Esophagus squamous epithelium (tissue), 4 donors: Measurements from ENCODE around the gene IL32.

ENCODE experiments used
- POLR2A ChIP-seq, 4 donors: fragments of 450-650 bp; IDR thresholded peaks; one replicate each; pipeline ENCODE4 v1.6.1; 2017; ENCODE audit warnings: antibody characterized with exemption in 4 of 4, mild to moderate bottlenecking in 4 of 4, moderate library complexity in 3 of 4
- TF ChIP-seq, protein P1 (sequence below), 6 experiments: fragments of 450-650 bp in 4 of 6; fragments of 200-600 bp in 2 of 6; sonication (generic) in 2 of 6; IDR thresholded peaks; one replicate each; pipeline ENCODE4 v1.5.1; 2016 to 2019; ENCODE audit warnings: antibody characterized with exemption in 6 of 6, mild to moderate bottlenecking in 4 of 6, moderate library complexity in 4 of 6

DNA sequence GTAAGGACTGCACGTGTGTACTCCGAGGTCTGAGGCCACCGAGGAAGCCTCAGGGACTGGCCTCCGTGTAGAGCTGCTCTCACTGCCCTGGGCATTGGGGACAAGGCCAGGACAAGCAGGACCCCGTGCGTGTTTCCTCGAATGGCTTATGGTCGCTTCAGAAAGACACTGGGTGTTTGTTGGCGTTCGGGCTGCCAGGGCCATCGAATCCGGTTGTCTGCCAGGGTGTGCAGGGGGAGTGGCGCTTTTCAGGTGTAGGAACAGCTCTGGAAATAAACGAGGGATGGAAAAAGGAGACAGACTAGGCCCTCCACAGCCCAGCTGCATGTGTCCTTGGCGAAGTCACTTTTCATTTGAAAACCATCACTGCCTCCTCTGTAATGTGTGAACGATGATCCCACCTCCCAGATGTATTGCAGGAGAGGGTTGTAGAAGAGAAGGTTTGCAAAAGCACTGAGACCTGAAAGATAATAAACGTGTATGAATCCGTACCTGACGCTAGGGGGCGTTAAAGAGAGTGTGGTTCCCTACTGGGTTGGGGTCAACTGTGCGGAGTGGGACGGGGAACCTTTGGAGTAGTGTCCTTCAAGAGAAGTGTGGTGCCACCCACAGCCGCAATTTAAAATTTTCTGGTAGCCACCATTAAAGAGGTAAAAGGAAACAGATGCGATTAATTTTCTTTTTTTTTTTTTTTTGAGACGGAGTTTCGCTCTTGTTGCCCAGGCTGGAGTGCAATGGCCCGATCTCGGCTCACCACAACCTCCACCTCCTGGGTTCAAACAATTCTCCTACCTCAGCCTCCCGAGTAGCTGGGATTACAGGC, 35.8 kb downstream of the IL32 start:
- TF ChIP-seq, protein P1, sequence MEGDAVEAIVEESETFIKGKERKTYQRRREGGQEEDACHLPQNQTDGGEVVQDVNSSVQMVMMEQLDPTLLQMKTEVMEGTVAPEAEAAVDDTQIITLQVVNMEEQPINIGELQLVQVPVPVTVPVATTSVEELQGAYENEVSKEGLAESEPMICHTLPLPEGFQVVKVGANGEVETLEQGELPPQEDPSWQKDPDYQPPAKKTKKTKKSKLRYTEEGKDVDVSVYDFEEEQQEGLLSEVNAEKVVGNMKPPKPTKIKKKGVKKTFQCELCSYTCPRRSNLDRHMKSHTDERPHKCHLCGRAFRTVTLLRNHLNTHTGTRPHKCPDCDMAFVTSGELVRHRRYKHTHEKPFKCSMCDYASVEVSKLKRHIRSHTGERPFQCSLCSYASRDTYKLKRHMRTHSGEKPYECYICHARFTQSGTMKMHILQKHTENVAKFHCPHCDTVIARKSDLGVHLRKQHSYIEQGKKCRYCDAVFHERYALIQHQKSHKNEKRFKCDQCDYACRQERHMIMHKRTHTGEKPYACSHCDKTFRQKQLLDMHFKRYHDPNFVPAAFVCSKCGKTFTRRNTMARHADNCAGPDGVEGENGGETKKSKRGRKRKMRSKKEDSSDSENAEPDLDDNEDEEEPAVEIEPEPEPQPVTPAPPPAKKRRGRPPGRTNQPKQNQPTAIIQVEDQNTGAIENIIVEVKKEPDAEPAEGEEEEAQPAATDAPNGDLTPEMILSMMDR (IDR thresholded peaks at IDR 0.05): peak in 4 of 6 experiments; percentile 28 to 47 (median 32)
- TF ChIP-seq POLR2A (IDR thresholded peaks at IDR 0.05): no peak
